Stomach (tissue), 9 donors: ENCODE results near the gene PLS1. TPM values are rescaled to one million over a fixed set of nuclear protein-coding genes. Genes with fewer than 3 reads are reported as not detected.

Source experiments
- DNase-seq, 2 donors: peaks; one replicate each; pipeline versions ENCODE4 v3.0.0 to v3.0.0-alpha.2; 2013 to 2019
- H3K27ac ChIP-seq, 5 donors: fragments of 200-600 bp in 4 of 5; sonication (generic) in 4 of 5; one replicate each; pipeline ENCODE4 v1.5.1; 2013 to 2019; ENCODE audit warnings: mild to moderate bottlenecking in 1 of 5, moderate library complexity in 1 of 5
- H3K27me3 ChIP-seq, 3 donors: fragments of 200-600 bp; sonication (generic); one replicate each; pipeline ENCODE4 v1.5.1; 2017 to 2019; ENCODE audit warnings: mixed run types in 1 of 3
- H3K36me3 ChIP-seq, 4 donors: fragments of 200-600 bp; sonication (generic); 1 replicate in 3 of 4; 2 replicates in 1 of 4; pipeline ENCODE4 v1.5.1; 2016 to 2019
- H3K4me1 ChIP-seq, 4 donors: fragments of 200-600 bp; sonication (generic); one replicate each; pipeline ENCODE4 v1.5.1; 2016 to 2019
- H3K4me3 ChIP-seq, 4 donors: fragments of 200-600 bp; sonication (generic) in 3 of 4; one replicate each; pipeline ENCODE4 v1.5.1; 2016 to 2019; ENCODE audit warnings: mild to moderate bottlenecking in 1 of 4
- H3K9me3 ChIP-seq, 4 donors: fragments of 200-600 bp; sonication (generic); one replicate each; pipeline ENCODE4 v1.5.1; 2016 to 2019
- EP300 ChIP-seq: sonication (generic); formaldehyde crosslinking; IDR thresholded peaks from one replicate; pipeline ENCODE4 v1.6.1; 2017; ENCODE audit warnings: antibody characterized with exemption
- POLR2A ChIP-seq, 4 donors: fragments of 450-650 bp; IDR thresholded peaks; one replicate each; pipeline ENCODE4 v1.6.1; 2016; ENCODE audit warnings: antibody characterized with exemption in 4 of 4, control low read depth in 2 of 4, mild to moderate bottlenecking in 1 of 4, moderate library complexity in 1 of 4
- POLR2AphosphoS5 ChIP-seq, 3 donors: sonication (generic); formaldehyde crosslinking; IDR thresholded peaks; one replicate each; pipeline ENCODE4 v1.6.1; 2016; ENCODE audit warnings: antibody characterized with exemption in 3 of 3
- WGBS, 5 donors: extraction: QIAGEN DNeasy Blood & Tissue Kit in 3 of 5; methylation state at CpG; one replicate each; pipeline versions ENCODE4 v1.1.5 to v1.1.7; 2013 to 2018; 5-methylcytosine and 5-hydroxymethylcytosine counted together
- intact Hi-C: fragments of 100-400 bp; cut with DNase I; formaldehyde crosslinking; loops from one replicate; pipeline ENCODE4 v1.15.1; 2023; ENCODE audit warnings: low total_unique reads
- polyA plus RNA-seq, 3 donors: library from polyadenylated mRNA; stranded (reverse); fragments of 200-250 nt; gene quantifications; one replicate each; pipeline ENCODE4 v1.2.3, GENCODE V29; 2013
- total RNA-seq, 5 donors: library from RNA; depleted of rRNA; stranded (reverse); fragments of >200 nt; gene quantifications; one replicate each; pipeline versions ENCODE4 v1.1.0 to v1.2.3, GENCODE V29; 2014 to 2016
- TF ChIP-seq, protein P1 (sequence below), 7 experiments: fragments of 450-650 bp in 4 of 7; fragments of 200-600 bp in 3 of 7; sonication (generic) in 3 of 7; IDR thresholded peaks; one replicate each; pipeline ENCODE4 v1.5.1; 2016 to 2019; ENCODE audit warnings: antibody characterized with exemption in 7 of 7, control low read depth in 2 of 7, mild to moderate bottlenecking in 1 of 7
- donor health status: healthy with polysubstance abuse.
- donor health status: Bipolar disorder and iron deficiency.
- donor health status: healthy.

Gene PLS1
- total and polyA plus RNA-seq, 8 donors: 5.2 to 79.1 (median 19.3) TPM

DNA sequence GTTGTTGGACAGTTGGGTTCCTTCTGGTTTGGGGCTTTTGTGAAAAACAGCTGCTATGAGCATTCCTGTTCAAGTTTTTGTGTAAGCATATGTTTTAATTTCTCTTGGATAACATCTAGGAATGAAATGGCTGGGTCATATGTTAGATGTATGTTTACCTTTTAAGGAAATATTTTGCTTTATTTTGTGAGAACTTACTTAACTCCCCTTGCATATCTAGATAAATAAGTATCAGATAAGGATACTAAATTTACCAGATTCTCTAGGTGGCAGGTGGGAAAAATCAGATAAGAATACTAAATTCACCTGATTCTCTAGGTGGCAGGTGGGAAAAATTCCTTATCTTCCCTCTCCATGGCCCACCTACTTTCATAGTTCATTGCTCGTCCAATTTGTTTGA lies 1.1 kb upstream of the PLS1 start:
- H3K27ac ChIP-seq: peak overlapping the region in 4 of 5 donors; percentile 81 to 90 (median 85)
- no peaks in the 10 kb centered on the region for H3K27me3 ChIP-seq
- WGBS, 5 donors: 5 to 31% (median 21%) methylated on average over 1 of the region's 1 CpG
- peaks cover 0 to 39% (median 22%) of the 10 kb centered on the region in 4 donors for H3K4me1 ChIP-seq
- H3K36me3 ChIP-seq: no peaks in the 10 kb centered on the region
- H3K9me3 ChIP-seq: no peaks in the 10 kb centered on the region
- intact Hi-C loops: no loop called here
- DNase-seq: no peak
- peak overlapping the region; percentile 61 to 80 (median 70) for H3K4me3 ChIP-seq
- TF ChIP-seq POLR2AphosphoS5 (IDR thresholded peaks at IDR 0.05) (no peak), EP300 (no peak), POLR2A (IDR thresholded peaks at IDR 0.05) (no peak)
- TF ChIP-seq, protein P1, sequence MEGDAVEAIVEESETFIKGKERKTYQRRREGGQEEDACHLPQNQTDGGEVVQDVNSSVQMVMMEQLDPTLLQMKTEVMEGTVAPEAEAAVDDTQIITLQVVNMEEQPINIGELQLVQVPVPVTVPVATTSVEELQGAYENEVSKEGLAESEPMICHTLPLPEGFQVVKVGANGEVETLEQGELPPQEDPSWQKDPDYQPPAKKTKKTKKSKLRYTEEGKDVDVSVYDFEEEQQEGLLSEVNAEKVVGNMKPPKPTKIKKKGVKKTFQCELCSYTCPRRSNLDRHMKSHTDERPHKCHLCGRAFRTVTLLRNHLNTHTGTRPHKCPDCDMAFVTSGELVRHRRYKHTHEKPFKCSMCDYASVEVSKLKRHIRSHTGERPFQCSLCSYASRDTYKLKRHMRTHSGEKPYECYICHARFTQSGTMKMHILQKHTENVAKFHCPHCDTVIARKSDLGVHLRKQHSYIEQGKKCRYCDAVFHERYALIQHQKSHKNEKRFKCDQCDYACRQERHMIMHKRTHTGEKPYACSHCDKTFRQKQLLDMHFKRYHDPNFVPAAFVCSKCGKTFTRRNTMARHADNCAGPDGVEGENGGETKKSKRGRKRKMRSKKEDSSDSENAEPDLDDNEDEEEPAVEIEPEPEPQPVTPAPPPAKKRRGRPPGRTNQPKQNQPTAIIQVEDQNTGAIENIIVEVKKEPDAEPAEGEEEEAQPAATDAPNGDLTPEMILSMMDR (IDR thresholded peaks at IDR 0.05): no peak

DNA sequence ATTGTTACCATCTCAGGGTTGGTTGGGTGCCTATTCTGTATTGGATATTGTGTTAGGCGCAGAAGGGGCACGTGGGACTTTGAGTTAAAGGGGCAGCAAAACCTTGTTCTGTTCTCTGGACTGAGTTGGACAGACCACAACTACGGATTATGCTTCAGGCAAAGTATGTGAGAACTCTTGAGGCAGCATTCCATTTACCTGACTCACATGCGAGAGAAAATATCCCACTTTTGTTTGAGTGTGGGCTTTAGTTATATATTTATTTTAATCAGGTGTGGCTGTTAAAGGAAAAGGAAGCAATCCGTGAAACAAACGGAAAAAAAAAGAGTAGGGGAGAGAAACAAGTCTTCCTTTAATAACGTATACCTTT lies 627 bp upstream of the PLS1 start:
- TF ChIP-seq POLR2AphosphoS5 (IDR thresholded peaks at IDR 0.05) (no peak), POLR2A (IDR thresholded peaks at IDR 0.05) (no peak), EP300 (no peak)
- TF ChIP-seq, protein P1 (IDR thresholded peaks at IDR 0.05): no peak
- Histone ChIP-seq H3K4me1 (peaks cover 0 to 39% (median 22%) of the 10 kb centered on the region in 4 donors), H3K4me3 (peak overlapping the region; percentile 61 to 80 (median 70)), H3K27me3 (no peaks in the 10 kb centered on the region), H3K9me3 (no peaks in the 10 kb centered on the region), H3K27ac (peak overlapping the region; percentile 81 to 96 (median 86)), H3K36me3 (no peaks in the 10 kb centered on the region)
- DNase-seq: peak in 1 of 2 donors; percentile 82
- intact Hi-C loops: no loop called here
- WGBS, 5 donors: 6 to 15% (median 13%) methylated on average over 7 of the region's 7 CpGs

DNA sequence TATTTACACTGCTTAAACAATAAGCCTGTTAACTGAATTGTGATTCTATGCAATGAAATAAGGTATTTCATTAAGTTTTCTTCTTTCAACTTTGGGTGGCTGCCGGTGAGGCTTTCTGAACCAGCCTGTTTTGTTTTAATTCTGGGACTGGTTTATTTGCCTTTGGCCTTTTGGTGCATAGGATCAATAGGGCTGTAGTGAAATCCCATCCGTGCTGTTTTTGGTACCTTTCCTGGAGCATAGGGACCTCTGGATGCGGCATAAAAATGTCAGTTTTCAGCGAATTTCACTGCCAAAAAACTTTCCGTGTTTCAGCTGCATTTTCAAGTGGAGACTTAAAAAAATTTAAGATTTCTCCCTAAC lies 514 bp downstream of the PLS1 start:
- H3K27me3 ChIP-seq: no peaks in the 10 kb centered on the region
- no peak for TF ChIP-seq POLR2AphosphoS5 (IDR thresholded peaks at IDR 0.05)
- no peak for TF ChIP-seq POLR2A (IDR thresholded peaks at IDR 0.05)
- no peak for TF ChIP-seq EP300
- TF ChIP-seq, protein P1 (IDR thresholded peaks at IDR 0.05): no peak
- intact Hi-C loops: no loop called here
- H3K27ac ChIP-seq: peak overlapping the region; percentile 81 to 96 (median 86)
- WGBS, 5 donors: 3 to 19% (median 11%) methylated on average over 5 of the region's 5 CpGs
- H3K4me3 ChIP-seq: peak overlapping the region; percentile 61 to 80 (median 70)
- H3K4me1 ChIP-seq: peaks cover 0 to 39% (median 22%) of the 10 kb centered on the region in 4 donors
- H3K36me3 ChIP-seq: no peaks in the 10 kb centered on the region
- DNase-seq: no peak
- no peaks in the 10 kb centered on the region for H3K9me3 ChIP-seq

DNA sequence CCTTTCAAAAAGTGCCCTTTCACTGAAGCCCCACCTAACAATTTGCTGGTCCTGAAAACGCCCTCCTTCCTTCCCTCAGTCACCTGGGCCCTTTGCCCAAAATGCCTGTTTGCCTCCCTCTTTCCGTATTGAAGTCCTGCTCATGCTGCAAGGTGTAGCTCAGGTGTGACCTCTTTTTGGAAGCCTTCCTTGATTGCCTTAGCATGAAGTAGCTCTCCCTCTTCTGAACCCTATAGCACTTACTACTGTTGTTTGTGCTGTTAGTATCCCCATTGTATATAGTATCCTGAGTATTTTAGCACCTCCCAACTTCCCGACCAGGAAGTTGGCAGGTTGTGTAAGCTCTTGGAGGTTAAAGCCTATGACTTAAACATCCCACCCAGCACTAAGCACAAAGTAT lies 1.7 kb downstream of the PLS1 start:
- DNase-seq: peak in 1 of 2 donors; percentile 42

More for the DNA sequence above, 1.7 kb downstream of the PLS1 start:
- intact Hi-C loops: no loop called here
- 31 to 53% (median 37%) methylated on average over 3 of the region's 3 CpGs for WGBS, 5 donors
- Histone ChIP-seq H3K4me3 (peak overlapping the region in 3 of 4 donors; percentile 65 to 80 (median 74)), H3K27me3 (no peaks in the 10 kb centered on the region), H3K9me3 (no peaks in the 10 kb centered on the region), H3K27ac (peak overlapping the region in 4 of 5 donors; percentile 72 to 90 (median 85)), H3K4me1 (peaks cover 0 to 39% (median 22%) of the 10 kb centered on the region in 4 donors), H3K36me3 (no peaks in the 10 kb centered on the region)
- TF ChIP-seq POLR2A (IDR thresholded peaks at IDR 0.05): no peak
- TF ChIP-seq EP300: no peak
- TF ChIP-seq POLR2AphosphoS5 (IDR thresholded peaks at IDR 0.05): peak in 1 of 3 donors; percentile 24
- TF ChIP-seq, protein P1 (IDR thresholded peaks at IDR 0.05): no peak
